HG02571 (cell line): ENCODE measurements around the gene ERG28.
A peak's percentile ranks its signal among the peaks of the same experiment; 100 is the strongest.
"Not testable (repeated sequence)": the region's sequence is repeated elsewhere in the genome, so short reads cannot be mapped to it uniquely, and the experiment has no call there.

Experiments used
- ATAC-seq: cut with Tn5 transposase; IDR thresholded peaks from one replicate; pipeline ENCODE4 v1.9.1; 2021; ENCODE audit warnings: mild to moderate bottlenecking, moderate library complexity; ENCODE audit not compliant: unreplicated experiment

Gene ERG28

DNA sequence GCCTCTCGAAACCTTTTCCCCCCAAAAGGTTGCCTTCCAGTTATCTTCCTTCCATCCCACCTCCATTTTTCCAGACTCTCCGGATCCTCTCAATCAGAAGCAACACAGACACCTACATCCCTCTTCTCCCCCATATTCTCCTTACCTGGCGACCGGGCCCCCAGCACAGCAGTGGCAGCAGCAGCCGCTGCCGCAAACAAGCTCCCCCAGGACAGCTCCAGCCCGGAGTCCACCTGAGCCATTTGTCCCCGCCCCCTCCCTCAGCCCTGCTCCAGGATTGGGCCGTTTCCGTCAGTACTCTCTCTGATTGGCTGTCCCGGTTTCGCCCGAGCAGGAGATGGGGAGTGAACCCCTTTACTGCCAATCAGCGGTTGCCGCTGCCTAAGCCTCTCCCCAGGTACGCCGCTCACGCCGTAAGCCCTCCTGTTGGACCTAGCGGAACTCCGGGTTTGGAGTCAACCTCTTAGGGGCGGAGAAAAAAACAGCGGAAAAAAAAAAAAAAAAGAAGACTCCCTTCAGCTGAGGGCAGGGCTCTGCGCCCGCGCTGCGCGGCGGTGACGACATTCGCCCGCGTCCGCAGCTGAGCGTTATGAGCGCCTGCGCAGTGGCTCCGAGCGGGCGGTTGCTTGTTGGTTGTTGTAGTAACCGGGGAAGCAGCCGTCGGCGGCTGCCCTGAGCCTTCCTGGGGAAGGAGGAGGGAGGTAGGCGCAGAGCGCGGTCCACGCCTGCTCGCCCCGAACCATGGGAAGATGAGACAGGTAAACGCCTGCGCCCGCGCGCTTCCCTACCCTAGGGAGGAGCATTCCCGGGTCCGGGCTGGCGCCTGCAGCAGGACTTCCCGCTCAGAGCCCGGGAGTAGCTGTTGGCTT, at the start of gene ERG28, which contains the start of gene TTLL5:
ERG28 (minus strand) TSS at position 247 of the 869 bp plus-strand sequence. CDS start 3,374 bp downstream, outside the sequence.
TTLL5 (plus strand) TSS at position 617 of the 869 bp plus-strand sequence. CDS start 1,904 bp downstream, outside the sequence.
- ATAC-seq: peak; percentile 95

DNA sequence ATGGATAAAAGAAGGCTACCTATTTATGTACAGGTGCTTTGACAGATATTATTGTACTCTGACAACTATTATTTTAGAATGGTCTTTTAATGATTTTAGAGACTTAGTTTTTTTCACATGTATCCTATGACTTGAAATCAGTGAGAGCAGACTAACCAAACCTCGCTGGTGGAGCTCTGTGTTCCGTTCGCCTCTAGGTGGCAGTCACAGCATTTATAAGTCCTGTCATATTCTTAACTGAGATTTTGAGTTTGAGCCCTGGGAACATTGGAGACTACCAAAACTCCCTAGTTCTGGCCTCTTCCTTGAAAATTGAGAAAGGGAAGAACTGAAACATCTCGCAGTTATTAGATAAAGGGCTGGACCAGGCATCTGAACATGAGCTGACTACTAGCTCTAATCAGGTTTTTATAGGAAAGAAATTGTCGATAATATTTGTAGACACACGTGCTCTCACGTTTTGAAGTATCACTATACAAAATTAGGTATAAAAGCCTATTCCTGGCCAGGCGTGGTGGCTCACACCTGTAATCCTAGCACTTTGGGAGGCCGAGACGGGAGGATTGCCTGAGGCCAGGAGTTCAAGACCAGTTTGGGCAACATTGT, 48.6 kb upstream of the ERG28 start:
- no peak for ATAC-seq

GRCh38 chr14:75705014-75705413, 44.3 kb upstream of the ERG28 start:
- ATAC-seq: no peak

DNA sequence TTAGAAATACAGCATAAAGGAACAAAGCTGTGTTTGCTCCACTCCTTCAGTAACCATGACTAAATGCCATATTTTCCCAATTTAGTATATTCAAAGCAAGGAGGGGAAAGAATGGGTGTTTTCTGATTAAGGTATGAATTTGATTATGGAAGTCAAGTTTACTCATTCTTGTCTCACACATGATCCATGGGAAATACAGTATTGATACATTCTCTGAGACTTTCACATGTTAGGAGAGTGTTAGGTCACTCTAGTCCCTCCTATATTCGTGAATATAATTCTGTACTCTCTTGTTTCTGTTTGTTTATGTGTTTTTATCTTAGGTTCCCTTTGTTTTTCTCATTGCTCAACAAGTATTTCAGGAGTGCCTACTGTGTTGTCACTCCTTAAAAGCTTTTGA, 42.8 kb upstream of the ERG28 start:
- no peak for ATAC-seq

GRCh38 chr14:75702616-75703261, 42.1 kb upstream of the ERG28 start:
- ATAC-seq: no peak

- no peak for ATAC-seq
These were observed 41.4 kb upstream of the ERG28 start for GRCh38 chr14:75702122-75702521.

DNA sequence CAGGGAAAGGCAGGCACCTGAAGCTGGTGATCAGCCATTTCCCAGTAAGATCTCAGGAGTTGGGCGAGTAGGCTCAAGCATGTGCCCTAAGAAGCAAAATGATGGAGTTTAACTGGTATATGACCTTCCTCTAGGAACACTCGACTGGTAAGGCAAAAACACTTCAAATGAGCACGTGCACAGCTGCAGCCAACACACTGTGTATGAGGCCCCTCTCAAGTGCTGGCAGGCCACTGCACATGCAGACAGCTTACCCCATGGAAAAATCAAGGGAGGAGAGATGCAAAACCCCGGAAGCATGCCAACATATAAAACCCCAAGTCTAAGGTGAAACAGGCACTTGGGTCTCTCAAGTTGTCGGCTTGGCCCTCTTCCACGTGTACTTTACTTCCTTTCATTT, 39.6 kb upstream of the ERG28 start:
- ATAC-seq: no peak

GRCh38 chr14:75699331-75699730, 38.7 kb upstream of the ERG28 start:
- ATAC-seq: no peak

GRCh38 chr14:75697918-75698317, 37.2 kb upstream of the ERG28 start:
- no peak for ATAC-seq

DNA sequence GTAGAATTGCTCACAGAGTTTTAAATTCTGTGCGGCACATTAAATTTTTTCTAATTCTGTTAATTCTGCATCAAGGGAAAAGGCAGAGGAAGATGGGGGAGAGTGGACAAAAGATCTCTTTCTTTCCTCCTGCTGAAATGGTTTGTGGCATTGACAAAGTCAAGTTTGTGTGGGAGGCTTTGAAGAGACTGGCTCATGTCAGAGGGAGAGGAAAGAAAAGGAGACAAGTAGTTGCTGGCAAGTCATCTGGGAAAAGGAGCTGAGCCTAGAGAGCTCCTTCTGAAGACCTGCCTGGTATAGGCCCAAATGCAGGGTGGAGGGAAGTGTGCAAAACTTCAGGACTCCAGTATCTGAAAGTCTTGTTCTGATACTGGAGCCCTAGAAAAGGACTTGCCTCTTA, 36.7 kb upstream of the ERG28 start:
- no peak for ATAC-seq

GRCh38 chr14:75695025-75695424, 34.3 kb upstream of the ERG28 start:
- ATAC-seq: not testable (repeated sequence)

GRCh38 chr14:75690010-75690409, 29.3 kb upstream of the ERG28 start:
- no peak for ATAC-seq

DNA sequence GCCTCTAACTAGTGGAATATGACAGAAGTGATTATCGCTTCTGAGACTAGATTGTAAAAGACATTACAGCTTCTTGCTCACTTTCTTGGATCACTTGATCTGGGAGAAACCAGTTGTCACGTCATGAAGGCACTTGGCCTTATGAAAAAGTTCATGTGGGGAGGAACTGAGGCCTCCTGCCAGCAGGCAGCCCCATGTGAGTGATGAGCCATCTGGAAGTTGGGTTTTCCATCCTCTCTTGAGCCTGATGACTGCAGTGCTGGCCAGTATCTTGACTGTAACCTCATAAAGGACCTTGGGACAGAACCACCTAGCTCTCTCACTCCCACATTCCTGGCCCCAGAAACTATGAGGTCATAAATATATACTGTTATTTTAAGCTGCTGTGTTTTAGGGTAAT, 28.3 kb upstream of the ERG28 start:
- ATAC-seq: no peak

DNA sequence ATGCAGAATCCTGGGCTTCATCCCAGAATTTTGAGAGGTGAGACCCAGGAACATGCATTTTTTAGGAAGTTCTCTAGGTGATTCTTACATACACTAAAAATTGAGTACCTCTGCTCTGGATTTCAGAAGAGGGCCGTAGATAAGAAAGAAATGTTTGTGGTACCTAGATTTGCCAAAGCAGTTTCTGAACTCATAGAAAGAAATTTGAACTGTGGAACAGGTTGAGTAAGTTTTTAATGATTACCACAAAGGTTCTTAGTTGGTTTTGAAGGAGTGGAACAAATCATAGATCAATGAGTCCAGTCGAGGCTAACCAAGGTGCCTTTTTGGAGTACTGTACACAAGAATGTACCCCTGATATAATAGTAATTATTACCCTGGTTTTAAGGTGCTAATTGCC, 25.2 kb upstream of the ERG28 start:
- ATAC-seq: no peak

GRCh38 chr14:75675265-75675960, 14.7 kb upstream of the ERG28 start:
- no peak for ATAC-seq

- ATAC-seq: no peak
These were observed 12.8 kb upstream of the ERG28 start for GRCh38 chr14:75673345-75674035.

DNA sequence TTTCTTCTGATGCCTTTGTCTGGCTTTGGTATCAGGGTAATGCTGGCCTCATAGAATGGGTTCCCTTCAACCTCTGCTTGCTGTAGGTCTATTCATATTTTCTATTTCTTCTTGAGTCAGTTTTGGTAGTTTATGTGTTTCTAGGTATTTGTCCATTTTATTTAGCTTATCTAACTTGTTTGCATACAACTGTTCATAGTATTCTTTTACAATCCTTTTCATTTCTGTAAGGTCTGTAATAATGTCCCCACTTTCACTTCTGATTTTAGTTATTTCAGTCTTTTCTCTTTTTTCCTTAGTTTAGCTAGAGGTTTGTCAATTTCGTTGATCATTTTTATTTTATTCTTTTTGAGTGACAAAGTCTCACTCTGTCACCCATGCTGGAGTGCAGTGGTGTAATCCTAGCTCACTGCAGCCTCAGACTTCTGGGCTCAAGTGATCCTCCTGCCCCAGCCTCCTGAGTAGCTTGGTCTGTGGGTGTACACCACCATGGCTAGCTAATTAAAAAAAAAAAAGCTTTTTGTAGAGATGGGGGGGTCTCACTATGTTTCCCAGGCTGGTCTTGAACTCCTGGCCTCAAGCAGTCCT, 12.0 kb upstream of the ERG28 start:
- ATAC-seq: no peak

- no peak for ATAC-seq
These were observed 6.6 kb upstream of the ERG28 start for GRCh38 chr14:75667099-75667765.

GRCh38 chr14:75662966-75663365, 2.3 kb upstream of the ERG28 start:
- no peak for ATAC-seq

- no peak for ATAC-seq
These were observed 781 bp upstream of the ERG28 start for GRCh38 chr14:75661499-75661814.
